Type B pancreatic cell (in vitro differentiated cells): ENCODE results near the gene KCNK2. TPM values are rescaled to one million over a fixed set of nuclear protein-coding genes. Genes with fewer than 3 reads are reported as not detected.

Source experiments
- DNase-seq: peaks from one replicate; pipeline ENCODE4 v3.0.0; 2021; ENCODE audit warnings: mixed read lengths; ENCODE audit not compliant: unreplicated experiment; ENCODE audit errors: extremely low spot score
- H3K27ac Mint-ChIP-seq: 2 replicates; pipeline ENCODE4 v1.8.0; 2021; ENCODE audit warnings: mild to moderate bottlenecking, mixed read lengths
- H3K27me3 Mint-ChIP-seq: 2 replicates; pipeline ENCODE4 v1.8.0; 2021; ENCODE audit warnings: mixed read lengths
- H3K36me3 Mint-ChIP-seq: 2 replicates; pipeline ENCODE4 v1.8.0; 2021; ENCODE audit warnings: mixed read lengths
- H3K4me1 Mint-ChIP-seq: one replicate; pipeline ENCODE4 v1.8.0; 2021; ENCODE audit warnings: mixed read lengths; ENCODE audit not compliant: unreplicated experiment
- H3K4me3 Mint-ChIP-seq: 2 replicates; pipeline ENCODE4 v1.8.0; 2021; ENCODE audit warnings: mild to moderate bottlenecking, mixed read lengths
- H3K9me3 Mint-ChIP-seq: 2 replicates; pipeline ENCODE4 v1.8.0; 2021; ENCODE audit warnings: mixed read lengths
- CTCF ChIP-seq: fragments of 200-600 bp; sonication (generic); conservative IDR thresholded peaks from 2 replicates; pipeline ENCODE4 v1.5.0; 2021; ENCODE audit warnings: antibody characterized with exemption, mild to moderate bottlenecking
- long read RNA-seq: library from polyadenylated mRNA; unstranded; transcript quantifications from one replicate; pipeline ENCODE4 v2.0.0, GENCODE V29; 2020
- total RNA-seq: library from RNA; stranded (reverse); gene quantifications from 2 replicates; pipeline ENCODE4 v1.2.1, GENCODE V29; 2021; ENCODE audit warnings: low replicate concordance

KCNK2 gene
- 2.8 and 7.1 TPM in 2 replicates for total RNA-seq
- long read RNA-seq, partial matches to known transcripts = 1 of 6 reads
- long read RNA-seq, other reads (novel, unspliced or antisense) = 2 of 6 reads

GRCh38 chr1:215082532-215083382 lies at the start of gene KCNK2:
Gene KCNK2 (plus strand): TSS chr1:215082737. CDS start chr1:215083386, 649 bp downstream.
- Mint-ChIP-seq H3K27me3 (peaks cover 81% of the 10 kb centered on the region), H3K36me3 (no peaks in the 10 kb centered on the region), H3K4me3 (peak within 1 kb of the TSS; percentile 92), H3K4me1 (peaks cover 13% of the 10 kb centered on the region), H3K27ac (peak within 1 kb of the TSS; percentile 61), H3K9me3 (peaks cover 3% of the 10 kb centered on the region)
- TF ChIP-seq CTCF = no peak
- DNase-seq = peak; percentile 70

GRCh38 chr1:215032911-215033526 lies 49.5 kb upstream of the KCNK2 start:
- Mint-ChIP-seq H3K36me3 (no peaks in the 10 kb centered on the region), H3K9me3 (no peaks in the 10 kb centered on the region), H3K27ac (no peak overlapping the region), H3K4me1 (no peaks in the 10 kb centered on the region), H3K4me3 (no peak overlapping the region), H3K27me3 (peaks cover 6% of the 10 kb centered on the region)
- TF ChIP-seq CTCF = no peak
- DNase-seq = no peak

- TF ChIP-seq CTCF = no peak
- Mint-ChIP-seq H3K4me1 (no peaks in the 10 kb centered on the region), H3K36me3 (no peaks in the 10 kb centered on the region), H3K27me3 (no peaks in the 10 kb centered on the region), H3K9me3 (peaks cover 10% of the 10 kb centered on the region), H3K4me3 (no peak overlapping the region), H3K27ac (no peak overlapping the region)
- no peak for DNase-seq
Measured at GRCh38 chr1:215040190-215040589, 42.3 kb upstream of the KCNK2 start.

GRCh38 chr1:215043401-215043800 lies 39.1 kb upstream of the KCNK2 start:
- no peak overlapping the region for H3K4me3 Mint-ChIP-seq
- H3K4me1 Mint-ChIP-seq = no peaks in the 10 kb centered on the region
- no peak for TF ChIP-seq CTCF
- no peaks in the 10 kb centered on the region for H3K27me3 Mint-ChIP-seq
- no peak overlapping the region for H3K27ac Mint-ChIP-seq
- peaks cover 10% of the 10 kb centered on the region for H3K9me3 Mint-ChIP-seq
- no peaks in the 10 kb centered on the region for H3K36me3 Mint-ChIP-seq
- DNase-seq = no peak

GRCh38 chr1:215044151-215044550 lies 38.4 kb upstream of the KCNK2 start:
- no peak overlapping the region for H3K27ac Mint-ChIP-seq
- H3K4me3 Mint-ChIP-seq = no peak overlapping the region
- peaks cover 10% of the 10 kb centered on the region for H3K9me3 Mint-ChIP-seq
- no peaks in the 10 kb centered on the region for H3K27me3 Mint-ChIP-seq
- DNase-seq = no peak
- no peaks in the 10 kb centered on the region for H3K4me1 Mint-ChIP-seq
- H3K36me3 Mint-ChIP-seq = no peaks in the 10 kb centered on the region
- no peak for TF ChIP-seq CTCF
